HepG2 (cell line): ENCODE data around the gene WNT5A.

Experiments used
- CTCF ChIP-seq: sonication (generic); formaldehyde crosslinking; IDR thresholded peaks from 2 replicates; pipeline ENCODE4 v1.5.0; 2020; ENCODE audit warnings: mild to moderate bottlenecking, missing genetic modification reagents, moderate library complexity
- KMT2B ChIP-seq: IDR thresholded peaks from 2 replicates; pipeline ENCODE4 v1.6.1; 2016; ENCODE audit warnings: missing genetic modification reagents, missing compliant biosample characterization

DNA sequence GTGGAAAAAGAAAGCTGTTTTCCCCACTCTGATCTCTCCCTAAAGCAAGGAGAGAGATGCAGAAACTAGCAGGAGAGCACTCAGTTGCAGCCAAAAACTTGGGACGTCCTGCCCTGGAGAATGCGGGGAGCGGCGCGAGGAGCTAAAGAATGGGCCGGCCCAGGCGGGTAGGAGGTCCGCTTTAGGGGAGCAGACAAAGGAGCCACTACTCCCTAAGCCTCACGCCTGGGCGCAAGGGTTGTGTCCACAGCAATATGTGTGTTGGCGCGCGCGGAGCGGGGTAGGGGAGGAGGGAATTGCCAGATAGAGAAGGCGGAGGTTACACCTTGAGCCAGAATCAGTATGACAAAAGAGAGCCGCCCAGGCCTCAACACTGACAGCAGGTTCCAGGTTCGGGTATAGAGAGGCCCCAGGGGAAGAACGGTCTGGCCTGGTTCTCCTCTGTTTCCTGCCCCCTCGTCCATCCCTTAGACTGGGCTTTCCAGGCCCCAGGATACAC is 2.9 kb downstream of the WNT5A start:
- no peak for TF ChIP-seq CTCF (CRISPR knock-in tag)
- no peak for TF ChIP-seq KMT2B
